K562 (cell line): ENCODE results near the gene ACP5. TPM values are rescaled to one million over a fixed set of nuclear protein-coding genes. Genes with fewer than 3 reads are reported as not detected.

Source experiments
- ARID2 ChIP-seq: fragments of 450-650 bp; IDR thresholded peaks from 2 replicates; pipeline ENCODE4 v1.6.1; 2017; ENCODE audit warnings: antibody characterized with exemption, mild to moderate bottlenecking
- C11orf30 ChIP-seq: fragments of 450-650 bp; IDR thresholded peaks from 2 replicates; pipeline ENCODE4 v1.6.1; 2016; ENCODE audit warnings: low read depth, mild to moderate bottlenecking
- CC2D1A ChIP-seq: fragments of 450-650 bp; IDR thresholded peaks from 2 replicates; pipeline ENCODE4 v1.6.1; 2017; ENCODE audit warnings: mild to moderate bottlenecking
- CHD4 ChIP-seq: fragments of 200-600 bp; sonication (generic); IDR thresholded peaks from 3 replicates; pipeline ENCODE4 v1.6.1; 2012; ENCODE audit warnings: low read depth, mild to moderate bottlenecking, mixed read lengths, low read length, inconsistent platforms; ENCODE audit not compliant: insufficient read depth, insufficient replicate concordance, poor library complexity, severe bottlenecking
- GABPB1 ChIP-seq: sonication (generic); formaldehyde crosslinking; IDR thresholded peaks from 2 replicates; pipeline ENCODE4 v1.8.0; 2022; ENCODE audit warnings: mild to moderate bottlenecking, missing genetic modification reagents
- HMGXB4 ChIP-seq: sonication (generic); formaldehyde crosslinking; IDR thresholded peaks from 2 replicates; pipeline ENCODE4 v1.8.1; 2023; ENCODE audit warnings: mild to moderate bottlenecking, missing genetic modification reagents
- HNRNPL ChIP-seq: fragments of 200-400 bp; formaldehyde crosslinking; IDR thresholded peaks from 2 replicates; pipeline ENCODE4 v1.6.1; 2017; ENCODE audit warnings: low read depth, mild to moderate bottlenecking, low read length
- HOMEZ ChIP-seq: fragments of 250-450 bp; sonication (Bioruptor Pico); IDR thresholded peaks from 2 replicates; pipeline ENCODE4 v1.4.0; 2020; ENCODE audit warnings: mild to moderate bottlenecking, moderate library complexity
- SPI1 ChIP-seq: IDR thresholded peaks from 2 replicates; pipeline ENCODE4 v1.6.1; 2011; ENCODE audit warnings: low read depth, low read length, control low read depth, borderline replicate concordance
- TCF3 ChIP-seq: sonication (generic); formaldehyde crosslinking; IDR thresholded peaks from 2 replicates; pipeline ENCODE4 v1.4.0; 2020; ENCODE audit warnings: mild to moderate bottlenecking, missing genetic modification reagents
- THAP12 ChIP-seq: fragments of 250-450 bp; sonication (Bioruptor Pico); IDR thresholded peaks from 2 replicates; pipeline ENCODE4 v1.9.0; 2021; ENCODE audit warnings: mild to moderate bottlenecking, inconsistent platforms
- THRB ChIP-seq: fragments of 450-650 bp; formaldehyde crosslinking; conservative IDR thresholded peaks from 2 replicates; pipeline ENCODE4 v1.4.0; 2022; ENCODE audit warnings: mild to moderate bottlenecking, missing genetic modification characterization
- U2AF2 ChIP-seq: fragments of 200-400 bp; formaldehyde crosslinking; optimal IDR thresholded peaks from 2 replicates; pipeline ENCODE3; 2017; ENCODE audit warnings: low read depth, mild to moderate bottlenecking, low read length
- ZBTB2 ChIP-seq: fragments of 450-650 bp; IDR thresholded peaks from 2 replicates; pipeline ENCODE4 v1.6.1; 2016; ENCODE audit warnings: antibody characterized with exemption
- ZFX ChIP-seq: sonication (generic); formaldehyde crosslinking; IDR thresholded peaks from 2 replicates; pipeline ENCODE4 v1.8.0; 2022; ENCODE audit warnings: mild to moderate bottlenecking, missing genetic modification reagents, moderate library complexity
- ZNF124 ChIP-seq: sonication (generic); formaldehyde crosslinking; IDR thresholded peaks from 2 replicates; pipeline ENCODE4 v1.8.1; 2022; ENCODE audit warnings: missing genetic modification reagents
- ZNF431 ChIP-seq: sonication (generic); formaldehyde crosslinking; IDR thresholded peaks from 2 replicates; pipeline ENCODE4 v1.8.0; 2022; ENCODE audit warnings: mild to moderate bottlenecking, missing genetic modification reagents
- ZNF76 ChIP-seq: fragments of 250-450 bp; sonication (Bioruptor Pico); IDR thresholded peaks from 2 replicates; pipeline ENCODE4 v1.4.0; 2020; ENCODE audit warnings: mild to moderate bottlenecking, moderate library complexity, borderline replicate concordance
- polyA plus RNA-seq, 8 experiments: library from polyadenylated mRNA; depleted of rRNA in 4 of 8; stranded (reverse) in 5 of 8; unstranded in 3 of 8; fragments of >200 nt; fragmentation: Nextera tagmentation in 2 of 8; fragmentation: Illumina TruSeq in 1 of 8; extraction: Ambion mirVana in 2 of 8; extraction: Trizol in 1 of 8; gene quantifications; 2 replicates each; pipeline versions ENCODE4 v1.2.1 to v1.2.3, GENCODE V29; 2011 to 2014; ENCODE audit warnings: inconsistent platforms in 1 of 8, missing spikeins in 1 of 8
- total RNA-seq, 7 experiments: library from RNA; depleted of rRNA in 6 of 7; stranded (reverse); fragments of >200 nt in 6 of 7; fragmentation: Illumina TruSeq in 2 of 7; extraction: Trizol in 2 of 7; gene quantifications; 2 replicates each; pipeline versions ENCODE4 v1.2.1 to v1.2.3, GENCODE V29; 2011 to 2021; ENCODE audit warnings: low replicate concordance in 1 of 7

ACP5 gene
- total and polyA plus RNA-seq, 9 of the 15 experiments (the other 6 are each of a cell fraction or from before 2014, with no cell fraction given): 0.06 to 1.1 (median 0.31) TPM; not detected in 1

GRCh38 chr19:11597202-11598102 lies 20.0 kb upstream of the ACP5 start, which contains the start of gene ZNF627 (continued):
- TF ChIP-seq THRB: no peak
- peak; percentile 31; the same call in 1 of the 2 replicates for TF ChIP-seq TCF3 (CRISPR knock-in tag)
- 0 out of 2 replicates have a peak, but pooled peaks have one; percentile 45 for TF ChIP-seq HOMEZ (CRISPR knock-in tag)
- TF ChIP-seq C11orf30: no peak
- TF ChIP-seq ZFX (CRISPR knock-in tag): peak; percentile 97
- TF ChIP-seq ZNF76: 0 out of 2 replicates have a peak, but pooled peaks have one; percentile 43
- TF ChIP-seq ZBTB2: peak; percentile 45; the same call in 1 of the 2 replicates
- TF ChIP-seq ZNF431 (CRISPR knock-in tag): no peak
- TF ChIP-seq CC2D1A: no peak; the same call in 1 of the 2 replicates
- TF ChIP-seq HNRNPL: no peak
- TF ChIP-seq HMGXB4 (CRISPR knock-in tag): no peak
- TF ChIP-seq ZNF124: no peak
- no peak for TF ChIP-seq CHD4
- no peak for TF ChIP-seq U2AF2
- peak; percentile 67 for TF ChIP-seq GABPB1 (CRISPR knock-in tag)
- TF ChIP-seq THAP12 (CRISPR knock-in tag): peak; percentile 83
- 0 out of 2 replicates have a peak, but pooled peaks have one; percentile 10 for TF ChIP-seq ARID2
- peak; percentile 15; the same call in 1 of the 2 replicates for TF ChIP-seq SPI1
